ENCODE results near the gene ZNF451. TPM values are rescaled to one million over a fixed set of nuclear protein-coding genes. Genes with fewer than 3 reads are reported as not detected.

The ZNF451 gene
- total RNA-seq, 1 experiment from 2014 or later: 50.6 TPM

DNA sequence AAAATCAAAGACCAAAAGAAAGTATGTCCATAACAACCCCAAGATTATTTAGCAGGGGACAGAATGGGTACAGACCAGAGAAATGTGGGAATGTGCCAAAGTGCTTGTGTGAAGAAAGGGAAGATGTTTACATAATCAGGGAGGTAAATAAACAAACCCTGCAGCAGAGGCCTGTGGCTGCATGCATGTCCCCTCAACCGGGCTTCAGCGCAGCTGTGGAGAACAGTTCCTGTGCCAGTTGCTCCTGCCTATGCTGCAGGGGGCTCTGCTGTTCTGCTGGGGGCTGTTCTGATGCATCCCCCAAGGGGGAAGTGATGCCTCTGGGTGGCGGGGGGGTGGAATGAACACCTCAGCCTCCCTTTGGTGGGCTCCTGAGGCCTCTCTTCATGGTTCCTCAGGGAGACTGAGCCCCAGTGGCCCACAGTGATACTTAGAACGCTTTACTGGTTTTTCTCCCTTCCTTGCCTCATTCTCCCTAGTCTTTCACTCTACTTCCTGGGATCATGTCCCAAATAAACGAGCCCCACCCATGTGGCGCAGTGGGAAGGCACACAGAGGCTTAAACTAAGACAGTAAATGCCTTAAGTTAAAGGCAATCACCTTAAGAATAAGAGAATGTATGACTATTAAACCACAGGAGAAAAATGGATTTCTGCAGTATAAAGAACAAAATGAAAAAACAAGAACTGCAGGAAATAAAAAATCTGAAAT is 109.1 kb downstream of the ZNF451 start:
- Histone ChIP-seq H4K20me1 (ENCODE audit: insufficient read depth) (no peaks in the 10 kb centered on the region), H3F3A (ENCODE audit: insufficient read depth, low read depth) (no peaks in the 10 kb centered on the region; the same call in 1 of the 2 replicates), H3K4me1 (replicated peaks; ENCODE audit: insufficient read depth) (no peaks in the 10 kb centered on the region), H2AFZ (no peak overlapping the region), H3K79me2 (ENCODE audit: low read depth) (no peaks in the 10 kb centered on the region), H3K9me2 (ENCODE audit: insufficient read depth) (no peaks in the 10 kb centered on the region), H3K4me2 (no peak overlapping the region), H3K27ac (no peak overlapping the region), H3K4me3 (no peak overlapping the region), H3K27me3 (ENCODE audit: insufficient read depth, low read depth) (no peaks in the 10 kb centered on the region), H3K36me3 (ENCODE audit: low read depth) (no peaks in the 10 kb centered on the region), H3K9me3 (ENCODE audit: insufficient read depth, low read depth) (no peaks in the 10 kb centered on the region)
- no peak for DNase-seq
- POLR2A ChIA-PET (ENCODE audit: unreplicated experiment): no interaction called here
- CTCF ChIA-PET: no interaction called here
- BruUV-seq (replicated peaks): no TSS peak
- intact Hi-C loops (cut with micrococcal nuclease; ENCODE audit: unreplicated experiment): no loop called here
- TF ChIP-seq EZH2 (IDR thresholded peaks at IDR 0.05; ENCODE audit: low read depth) (no peak), CTCF (conservative IDR thresholded peaks at IDR 0.05) (no peak)

- Histone ChIP-seq H3F3A (ENCODE audit: insufficient read depth, low read depth) (no peaks in the 10 kb centered on the region; the same call in 1 of the 2 replicates), H2AFZ (no peak overlapping the region), H3K36me3 (ENCODE audit: low read depth) (no peaks in the 10 kb centered on the region), H3K9me3 (ENCODE audit: insufficient read depth, low read depth) (no peaks in the 10 kb centered on the region), H3K4me3 (no peak overlapping the region), H3K27ac (no peak overlapping the region), H3K4me2 (no peak overlapping the region), H3K79me2 (ENCODE audit: low read depth) (no peaks in the 10 kb centered on the region), H3K9me2 (ENCODE audit: insufficient read depth) (no peaks in the 10 kb centered on the region), H4K20me1 (ENCODE audit: insufficient read depth) (no peaks in the 10 kb centered on the region), H3K4me1 (replicated peaks; ENCODE audit: insufficient read depth) (no peaks in the 10 kb centered on the region), H3K27me3 (ENCODE audit: insufficient read depth, low read depth) (no peaks in the 10 kb centered on the region)
- no TSS peak for BruUV-seq (replicated peaks)
- ChIA-PET POLR2A (ENCODE audit: unreplicated experiment) (no interaction called here), CTCF (interaction anchor here (0.6 kb wide), 1 partner anchor 759 kb away, joined by 12 read pairs; no protein-coding TSS in a partner anchor)
- no peak for DNase-seq
- intact Hi-C loops (cut with micrococcal nuclease; ENCODE audit: unreplicated experiment): no loop called here
- no peak for TF ChIP-seq CTCF (conservative IDR thresholded peaks at IDR 0.05)
- TF ChIP-seq EZH2 (IDR thresholded peaks at IDR 0.05; ENCODE audit: low read depth): no peak
Measured at GRCh38 chr6:57201718-57202117, 111.7 kb downstream of the ZNF451 start.

- no peaks in the 10 kb centered on the region for H4K20me1 ChIP-seq (ENCODE audit: insufficient read depth)
- intact Hi-C loops (cut with micrococcal nuclease; ENCODE audit: unreplicated experiment): no loop called here
- 0 out of 2 replicates have a peak, but pooled peaks cover 6% of the 10 kb centered on the region for H3K36me3 ChIP-seq (ENCODE audit: low read depth)
- no peaks in the 10 kb centered on the region; the same call in 1 of the 2 replicates for H3F3A ChIP-seq (ENCODE audit: insufficient read depth, low read depth)
- no peaks in the 10 kb centered on the region for H3K4me1 ChIP-seq (replicated peaks; ENCODE audit: insufficient read depth)
- no peaks in the 10 kb centered on the region for H3K9me3 ChIP-seq (ENCODE audit: insufficient read depth, low read depth)
- H3K4me2 ChIP-seq: no peak overlapping the region
- no peaks in the 10 kb centered on the region for H3K9me2 ChIP-seq (ENCODE audit: insufficient read depth)
- H2AFZ ChIP-seq: no peak overlapping the region
- ChIA-PET CTCF (no interaction called here), POLR2A (ENCODE audit: unreplicated experiment) (no interaction called here)
- no peak overlapping the region for H3K27ac ChIP-seq
- H3K4me3 ChIP-seq: no peak overlapping the region
- no peaks in the 10 kb centered on the region for H3K79me2 ChIP-seq (ENCODE audit: low read depth)
- H3K27me3 ChIP-seq (ENCODE audit: insufficient read depth, low read depth): no peaks in the 10 kb centered on the region
- no peak for DNase-seq
- BruUV-seq (replicated peaks): no TSS peak
- TF ChIP-seq EZH2 (IDR thresholded peaks at IDR 0.05; ENCODE audit: low read depth) (no peak), CTCF (conservative IDR thresholded peaks at IDR 0.05) (no peak)
Measured at GRCh38 chr6:57205550-57206328, 115.8 kb downstream of the ZNF451 start.
